Stimulated activated CD4-positive, alpha-beta T cell treated with anti-CD3 and anti-CD28 coated beads, TNF-alpha, amount 100 ng/mL, for 1 hour (primary cell): ENCODE data around the gene TDRD12.
A peak's percentile ranks its signal among the peaks of the same experiment; 100 is the strongest.
"Not testable (repeated sequence)": the region's sequence is repeated elsewhere in the genome, so short reads cannot be mapped to it uniquely, and the experiment has no call there.

Experiments used
- DNase-seq, 3 donors: peaks; one replicate each; pipeline ENCODE4 v3.0.0-alpha.2; 2020; ENCODE audit warnings: low read depth in 3 of 3, low spot score in 1 of 3

Gene TDRD12

GRCh38 chr19:32744555-32745325, 25.2 kb downstream of the TDRD12 start:
- no peak for DNase-seq

GRCh38 chr19:32745594-32746251, 26.2 kb downstream of the TDRD12 start:
- DNase-seq, result not testable (repeated sequence)

GRCh38 chr19:32746631-32747196, 27.1 kb downstream of the TDRD12 start:
- peak in 1 of 3 donors; percentile 0 for DNase-seq

- DNase-seq, result no peak
These were observed 28.9 kb downstream of the TDRD12 start for GRCh38 chr19:32748497-32748896.

GRCh38 chr19:32748948-32749347, 29.4 kb downstream of the TDRD12 start:
- no peak for DNase-seq

- DNase-seq, result no peak
These were observed 29.8 kb downstream of the TDRD12 start for GRCh38 chr19:32749361-32749760.

- DNase-seq, result no peak
These were observed 31.0 kb downstream of the TDRD12 start for GRCh38 chr19:32750441-32751055.

- DNase-seq, result no peak
These were observed 31.5 kb downstream of the TDRD12 start for GRCh38 chr19:32751066-32751465.

GRCh38 chr19:32757189-32757588, 37.6 kb downstream of the TDRD12 start:
- DNase-seq, result no peak

- DNase-seq, result not testable (repeated sequence)
These were observed 45.8 kb downstream of the TDRD12 start for GRCh38 chr19:32765365-32765764.

- no peak for DNase-seq
These were observed 48.5 kb downstream of the TDRD12 start for GRCh38 chr19:32767951-32768679.

- DNase-seq, result no peak
These were observed 52.0 kb downstream of the TDRD12 start for GRCh38 chr19:32771596-32771995.

GRCh38 chr19:32773126-32773525, 53.6 kb downstream of the TDRD12 start:
- no peak for DNase-seq

- no peak for DNase-seq
These were observed 59.5 kb downstream of the TDRD12 start for GRCh38 chr19:32779082-32779481.

GRCh38 chr19:32781280-32781679, 61.7 kb downstream of the TDRD12 start:
- no peak for DNase-seq

GRCh38 chr19:32782089-32782488, 62.5 kb downstream of the TDRD12 start:
- not testable (repeated sequence) for DNase-seq

GRCh38 chr19:32787161-32787813, 67.7 kb downstream of the TDRD12 start:
- not testable (repeated sequence) for DNase-seq

- DNase-seq, result not testable (repeated sequence)
These were observed 68.3 kb downstream of the TDRD12 start for GRCh38 chr19:32787895-32788294.

GRCh38 chr19:32789429-32789828, 69.9 kb downstream of the TDRD12 start:
- no peak for DNase-seq

- DNase-seq, result no peak
These were observed 78.6 kb downstream of the TDRD12 start for GRCh38 chr19:32798201-32798600.

GRCh38 chr19:32800191-32800590, 80.6 kb downstream of the TDRD12 start:
- no peak for DNase-seq
